ENCODE data around the gene RRM1.

DNA sequence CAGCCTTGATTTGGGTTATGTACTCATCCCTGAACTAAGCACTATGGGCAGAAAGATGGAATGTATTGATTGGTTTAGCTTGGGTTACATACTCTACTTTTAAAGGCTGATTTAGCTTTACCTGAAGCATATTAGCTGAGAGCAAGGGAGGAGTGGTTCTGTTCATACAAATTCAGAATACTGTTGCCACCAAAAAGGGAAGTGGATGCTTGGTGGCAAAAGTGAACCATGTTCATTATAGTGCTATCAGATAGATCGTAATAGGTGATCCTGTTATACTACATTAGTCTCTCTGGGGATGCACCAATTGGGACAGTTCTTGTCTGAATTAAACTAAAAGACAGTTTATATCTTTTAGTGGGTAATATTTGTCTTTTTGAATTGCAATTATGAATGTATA is 44.5 kb upstream of the RRM1 start:
- TF ChIP-seq, protein P1, sequence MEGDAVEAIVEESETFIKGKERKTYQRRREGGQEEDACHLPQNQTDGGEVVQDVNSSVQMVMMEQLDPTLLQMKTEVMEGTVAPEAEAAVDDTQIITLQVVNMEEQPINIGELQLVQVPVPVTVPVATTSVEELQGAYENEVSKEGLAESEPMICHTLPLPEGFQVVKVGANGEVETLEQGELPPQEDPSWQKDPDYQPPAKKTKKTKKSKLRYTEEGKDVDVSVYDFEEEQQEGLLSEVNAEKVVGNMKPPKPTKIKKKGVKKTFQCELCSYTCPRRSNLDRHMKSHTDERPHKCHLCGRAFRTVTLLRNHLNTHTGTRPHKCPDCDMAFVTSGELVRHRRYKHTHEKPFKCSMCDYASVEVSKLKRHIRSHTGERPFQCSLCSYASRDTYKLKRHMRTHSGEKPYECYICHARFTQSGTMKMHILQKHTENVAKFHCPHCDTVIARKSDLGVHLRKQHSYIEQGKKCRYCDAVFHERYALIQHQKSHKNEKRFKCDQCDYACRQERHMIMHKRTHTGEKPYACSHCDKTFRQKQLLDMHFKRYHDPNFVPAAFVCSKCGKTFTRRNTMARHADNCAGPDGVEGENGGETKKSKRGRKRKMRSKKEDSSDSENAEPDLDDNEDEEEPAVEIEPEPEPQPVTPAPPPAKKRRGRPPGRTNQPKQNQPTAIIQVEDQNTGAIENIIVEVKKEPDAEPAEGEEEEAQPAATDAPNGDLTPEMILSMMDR (IDR thresholded peaks at IDR 0.05), result no peak
- no peak for TF ChIP-seq POLR2A (IDR thresholded peaks at IDR 0.05)
- TF ChIP-seq POLR2AphosphoS5 (IDR thresholded peaks at IDR 0.05; ENCODE audit: insufficient read depth in 1 of 2, low read depth in 1 of 2), result no peak
